Endothelial cell of umbilical vein (primary cell): Measurements from ENCODE around the gene NCL.

Experiments used
- CTCF ChIP-seq, 2 donors: IDR thresholded peaks; 1 replicate in 1 of 2; 2 replicates in 1 of 2; pipeline ENCODE4 v1.5.1; 2011; ENCODE audit warnings: low read length in 2 of 2, mild to moderate bottlenecking in 2 of 2, moderate library complexity in 2 of 2, control low read depth in 1 of 2, inconsistent platforms in 1 of 2, low read depth in 1 of 2; ENCODE audit not compliant: insufficient read depth in 1 of 2; ENCODE audit errors: extremely low read depth in 1 of 2
- EZH2 ChIP-seq: IDR thresholded peaks from 2 replicates; pipeline ENCODE4 v1.6.1; 2012; ENCODE audit warnings: borderline replicate concordance, low read depth, mild to moderate bottlenecking, moderate library complexity, low read length, inconsistent platforms; ENCODE audit not compliant: severe bottlenecking
- GATA2 ChIP-seq: IDR thresholded peaks from 2 replicates; pipeline ENCODE4 v1.7.0; 2011; ENCODE audit warnings: low read depth, mild to moderate bottlenecking, moderate library complexity, mixed read lengths, low read length; ENCODE audit not compliant: insufficient read length, insufficient read depth
- MAX ChIP-seq: IDR thresholded peaks from 2 replicates; pipeline ENCODE4 v1.6.1; 2011; ENCODE audit not compliant: insufficient read depth, insufficient read length
- POLR2A ChIP-seq: IDR thresholded peaks from 2 replicates; pipeline ENCODE4 v1.6.1; 2012; ENCODE audit warnings: low read depth, mild to moderate bottlenecking, control low read depth, low read length
- POLR2AphosphoS5 ChIP-seq: IDR thresholded peaks from 2 replicates; pipeline ENCODE4 v1.6.1; 2012; ENCODE audit warnings: low read depth, mild to moderate bottlenecking, control low read depth, low read length, moderate library complexity; ENCODE audit not compliant: insufficient read depth

DNA sequence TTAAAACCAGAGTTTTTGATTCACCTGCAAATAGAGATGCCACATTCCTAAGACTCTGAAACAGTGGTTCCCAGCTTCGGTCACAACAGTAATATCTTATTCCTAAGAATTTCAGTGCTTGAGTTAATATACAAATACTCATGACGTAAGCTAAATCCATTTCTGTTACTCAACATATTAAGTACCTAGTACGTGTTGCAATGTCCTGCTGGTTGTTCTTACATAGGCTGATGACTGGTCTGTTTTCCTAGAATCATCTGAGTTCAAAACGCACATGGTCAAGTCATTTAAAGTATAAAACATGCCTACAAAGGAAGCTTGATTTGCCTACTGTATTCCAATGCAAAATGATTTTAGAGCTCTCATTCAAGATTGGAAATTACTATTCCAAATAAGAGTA, 7.2 kb downstream of the NCL start:
- TF ChIP-seq POLR2A (no peak), GATA2 (no peak), POLR2AphosphoS5 (no peak), CTCF (IDR thresholded peaks at IDR 0.05; ENCODE audit: extremely low read depth in 1 of 2, insufficient read depth in 1 of 2, low read depth in 1 of 2, low read length in 2 of 2) (no peak), MAX (no peak), EZH2 (no peak)
